ENCODE data around the gene PADI1. TPM values are rescaled to one million over a fixed set of nuclear protein-coding genes. Genes with fewer than 3 reads are reported as not detected.

Gene PADI1
- polyA plus RNA-seq, 3 donors: 0.06 to 0.22 (median 0.08) TPM

DNA sequence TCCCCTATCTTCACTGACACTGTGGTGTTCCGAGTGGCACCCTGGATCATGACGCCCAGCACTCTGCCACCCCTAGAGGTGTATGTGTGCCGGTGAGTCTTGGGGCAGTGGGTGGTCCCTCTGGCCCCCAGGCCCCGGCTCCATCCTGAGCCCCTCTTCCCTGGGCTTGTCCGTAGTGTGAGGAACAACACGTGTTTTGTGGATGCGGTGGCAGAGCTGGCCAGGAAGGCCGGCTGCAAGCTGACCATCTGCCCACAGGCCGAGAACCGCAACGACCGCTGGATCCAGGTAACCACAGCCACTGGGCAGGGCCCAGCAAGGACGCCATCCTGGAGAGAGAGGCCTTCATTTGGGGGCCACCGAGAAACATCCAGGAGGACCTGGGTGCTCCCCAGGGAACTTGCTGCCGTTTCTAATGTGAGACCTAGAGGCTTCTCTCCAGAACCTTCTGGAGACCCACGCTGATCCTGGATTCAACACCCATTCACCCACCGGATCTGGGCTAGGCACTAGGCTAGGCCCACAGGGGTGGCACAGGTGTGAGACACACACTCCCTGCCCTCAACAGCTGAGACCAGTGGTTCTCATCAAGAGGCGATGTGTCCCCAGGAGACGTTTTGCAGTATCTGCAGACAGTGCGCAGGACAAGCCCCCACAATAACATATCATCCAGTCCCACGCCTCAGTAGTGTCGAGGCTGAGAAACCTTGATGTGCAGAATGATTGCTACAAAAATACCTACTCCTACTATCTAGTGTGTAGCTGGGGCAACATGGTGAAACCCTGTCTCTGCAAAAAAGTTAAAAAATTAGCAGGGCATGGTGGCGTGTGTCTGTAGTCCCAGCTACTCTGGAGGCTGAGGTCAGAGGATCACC lies 66.2 kb downstream of the PADI1 start:
- no peak for DNase-seq

DNA sequence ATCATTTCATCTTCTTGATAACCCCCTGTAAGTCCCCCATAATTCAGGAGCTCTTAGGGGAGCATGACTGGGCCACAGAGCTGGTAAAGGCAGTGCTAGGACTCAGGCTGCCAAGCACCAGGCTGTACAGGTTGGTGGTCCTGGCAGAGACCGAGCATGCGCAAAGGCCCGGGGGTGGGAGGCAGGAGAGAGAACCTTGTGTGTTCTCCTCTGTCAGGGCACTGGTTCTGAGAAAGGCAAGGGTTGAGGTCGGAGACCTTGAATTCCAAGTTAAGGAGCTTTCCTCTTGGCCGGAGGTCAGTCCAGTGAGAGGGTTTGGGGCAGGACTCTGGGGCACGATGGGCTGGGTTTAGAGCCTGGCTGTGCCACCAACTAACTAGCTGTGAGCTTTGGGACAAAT lies 67.1 kb downstream of the PADI1 start:
- no peak for DNase-seq

DNA sequence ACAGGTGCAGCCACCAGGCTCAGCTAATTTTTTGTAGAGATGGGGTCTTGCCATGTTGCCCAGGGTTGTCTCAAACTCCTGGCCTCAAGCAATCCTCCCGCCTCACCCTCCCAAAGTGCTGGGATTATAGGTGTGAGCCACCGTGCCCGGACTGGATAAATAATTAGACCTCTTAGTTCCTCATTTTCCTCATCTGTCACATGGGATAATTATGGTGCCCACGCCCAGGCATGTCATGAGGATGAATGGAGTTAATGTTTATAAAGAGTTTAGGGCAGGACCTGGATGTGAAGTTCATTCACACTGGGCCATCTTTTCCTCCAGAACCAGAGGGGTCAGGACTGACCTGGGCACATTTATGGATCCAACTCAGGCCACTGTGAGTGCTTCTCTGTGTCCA lies 67.7 kb downstream of the PADI1 start:
- DNase-seq: no peak

DNA sequence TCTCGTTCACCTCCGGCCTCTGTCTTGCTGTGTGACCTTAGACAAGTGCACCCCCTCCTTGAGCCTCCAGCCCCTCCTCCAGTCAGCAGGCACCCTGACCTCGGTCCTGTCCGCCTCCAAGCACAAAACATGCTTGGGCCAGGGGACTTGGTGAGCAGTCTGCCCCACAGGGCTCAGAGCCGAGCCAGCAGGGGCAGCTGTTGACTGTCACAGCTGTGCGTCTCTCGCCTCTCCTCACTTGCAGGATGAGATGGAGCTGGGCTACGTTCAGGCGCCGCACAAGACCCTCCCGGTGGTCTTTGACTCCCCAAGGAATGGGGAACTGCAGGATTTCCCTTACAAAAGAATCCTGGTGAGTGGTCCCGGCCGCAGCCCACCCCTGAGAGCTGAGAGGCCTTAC lies 68.2 kb downstream of the PADI1 start:
- DNase-seq: no peak

DNA sequence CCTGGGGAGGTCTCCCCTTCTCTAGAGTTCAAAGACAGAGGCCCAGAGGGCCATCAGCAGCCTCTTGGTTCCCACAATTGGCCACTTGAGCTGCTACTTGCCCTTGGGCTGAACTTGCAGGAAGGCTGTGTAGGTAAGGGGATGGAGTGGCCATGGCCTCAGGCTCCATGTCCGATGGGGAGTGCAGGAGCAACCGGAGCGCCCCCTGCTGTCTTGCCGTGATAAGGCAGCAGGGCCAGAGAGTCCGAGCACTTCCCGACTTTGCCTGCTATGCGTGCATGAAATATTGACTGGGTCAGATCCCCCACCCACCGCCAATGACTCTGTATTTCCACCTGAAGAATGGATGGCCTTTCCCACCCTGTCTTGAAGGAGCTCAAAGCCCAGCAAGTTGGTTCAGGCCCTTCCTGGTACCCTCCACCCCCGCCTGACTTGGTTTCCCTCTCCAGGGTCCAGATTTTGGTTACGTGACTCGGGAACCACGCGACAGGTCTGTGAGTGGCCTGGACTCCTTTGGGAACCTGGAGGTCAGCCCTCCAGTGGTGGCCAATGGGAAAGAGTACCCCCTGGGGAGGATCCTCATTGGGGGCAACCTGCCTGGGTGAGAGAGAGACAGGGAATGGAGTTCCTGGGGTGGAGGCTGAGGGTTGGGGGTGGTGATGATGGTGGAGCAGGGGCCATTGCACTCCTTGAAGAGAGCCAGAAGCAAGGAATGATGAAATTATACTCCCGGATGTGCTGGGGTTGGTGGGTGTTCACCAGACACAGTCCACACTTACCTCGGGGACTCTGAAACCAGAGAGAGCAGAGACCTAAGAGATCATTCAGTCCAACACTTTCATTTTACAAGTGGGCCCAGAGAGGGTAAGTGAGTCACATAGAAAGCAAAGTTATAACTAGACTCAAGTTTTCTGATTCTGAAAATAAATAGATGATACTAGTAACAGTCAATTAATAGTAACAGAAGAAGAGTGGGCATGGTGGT lies 69.5 kb downstream of the PADI1 start:
- DNase-seq: no peak

DNA sequence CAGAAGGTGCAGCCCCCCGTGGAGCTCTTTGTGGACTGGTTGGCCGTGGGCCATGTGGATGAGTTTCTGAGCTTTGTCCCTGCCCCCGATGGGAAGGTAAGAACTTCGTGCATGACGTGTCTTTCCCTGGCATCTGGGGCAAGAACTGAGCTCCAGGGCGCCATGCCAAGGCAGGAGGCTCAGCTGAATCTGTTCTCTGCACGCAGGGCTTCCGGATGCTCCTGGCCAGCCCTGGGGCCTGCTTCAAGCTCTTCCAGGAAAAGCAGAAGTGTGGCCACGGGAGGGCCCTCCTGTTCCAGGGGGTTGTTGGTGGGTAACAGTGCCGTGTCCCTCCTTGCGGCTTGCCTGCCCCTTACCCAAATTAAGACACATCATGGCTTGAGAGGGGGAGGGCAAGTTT lies 71.6 kb downstream of the PADI1 start:
- no peak for DNase-seq

DNA sequence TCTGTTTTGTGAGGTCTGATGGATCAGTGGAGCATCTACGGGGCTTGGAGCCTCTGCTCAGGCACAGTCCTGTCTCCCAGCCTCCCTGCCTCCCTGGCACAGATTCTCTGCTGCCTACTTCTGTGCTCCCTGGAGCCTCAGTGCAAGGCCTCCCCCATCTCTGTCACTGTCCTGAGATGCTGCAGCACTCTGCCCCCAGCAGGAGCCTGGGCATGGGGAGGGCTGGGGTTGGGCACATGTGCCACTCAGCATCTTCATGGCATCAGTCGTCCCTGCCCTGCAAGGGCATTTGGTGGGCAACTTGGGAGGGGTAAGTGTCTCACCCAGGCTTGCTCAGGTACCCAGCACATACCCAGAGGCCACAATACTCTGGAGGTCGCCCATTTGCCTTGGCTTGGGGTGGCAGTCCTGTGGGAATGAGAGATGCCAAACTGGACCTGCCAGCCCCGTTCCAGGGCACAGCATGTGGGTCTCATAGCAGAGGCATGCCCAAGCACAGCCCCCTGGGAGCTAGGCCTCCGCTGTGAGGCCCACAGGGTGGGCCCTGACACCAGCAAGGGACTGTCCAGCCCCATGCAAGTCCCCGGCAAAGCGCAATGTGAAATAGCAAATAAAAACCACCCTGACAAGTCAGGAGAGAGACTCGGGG lies 72.7 kb downstream of the PADI1 start:
- DNase-seq: no peak

DNA sequence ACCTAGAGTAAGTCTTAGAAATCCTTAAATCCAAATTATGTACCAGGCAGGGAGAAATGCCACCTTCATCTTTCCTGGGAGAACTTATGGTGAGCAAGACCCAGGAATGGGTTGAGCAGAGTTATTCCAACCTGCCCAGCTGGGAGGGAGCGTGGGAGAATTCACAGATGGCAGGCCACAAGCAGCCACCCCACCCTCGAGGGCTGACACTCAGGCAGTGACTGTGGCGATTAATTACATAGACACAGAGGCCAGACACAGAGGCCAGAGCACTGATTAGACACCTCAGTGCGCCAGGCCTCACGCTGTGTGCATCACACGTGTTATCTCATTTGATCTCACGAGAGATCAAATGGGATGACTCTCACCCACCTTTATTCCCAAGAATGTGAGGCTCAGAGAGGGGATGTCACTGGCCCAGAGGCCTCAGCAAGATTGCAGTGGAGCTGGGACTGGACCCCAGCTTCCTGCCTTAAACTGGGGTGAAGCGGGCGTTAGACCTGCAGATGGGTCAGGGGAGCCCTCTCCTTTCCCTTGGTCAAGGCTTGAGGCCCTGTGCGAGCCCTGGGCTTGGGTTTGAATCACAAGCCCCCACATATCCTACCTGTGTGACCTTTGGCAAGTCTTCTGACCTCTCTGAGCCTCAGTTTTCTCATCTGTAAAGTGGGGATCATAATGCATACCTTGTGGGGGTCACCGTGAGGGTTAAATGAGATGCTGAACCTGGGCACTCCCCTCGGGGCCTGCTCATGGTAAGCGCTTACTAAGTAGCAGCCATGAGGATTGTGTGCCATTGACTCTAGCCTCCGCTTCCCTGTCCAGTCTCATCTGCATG lies 74.3 kb downstream of the PADI1 start:
- no peak for DNase-seq

DNA sequence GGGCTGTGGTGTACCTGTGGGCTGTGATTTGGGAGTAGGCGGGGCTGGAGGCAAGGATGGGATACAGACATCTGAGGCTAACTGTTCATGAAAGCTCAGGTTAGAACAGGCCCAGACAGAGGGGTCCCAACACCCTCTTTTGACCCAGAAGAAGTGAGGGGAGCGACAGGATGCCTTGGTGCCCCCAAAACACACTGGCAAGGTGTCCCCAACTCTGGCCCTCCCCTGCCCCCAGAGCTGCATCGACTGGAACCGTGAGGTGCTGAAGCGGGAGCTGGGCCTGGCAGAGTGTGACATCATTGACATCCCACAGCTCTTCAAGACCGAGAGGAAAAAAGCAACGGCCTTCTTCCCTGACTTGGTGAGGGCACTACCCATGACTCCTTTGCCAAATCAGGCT lies 75.5 kb downstream of the PADI1 start:
- no peak for DNase-seq

DNA sequence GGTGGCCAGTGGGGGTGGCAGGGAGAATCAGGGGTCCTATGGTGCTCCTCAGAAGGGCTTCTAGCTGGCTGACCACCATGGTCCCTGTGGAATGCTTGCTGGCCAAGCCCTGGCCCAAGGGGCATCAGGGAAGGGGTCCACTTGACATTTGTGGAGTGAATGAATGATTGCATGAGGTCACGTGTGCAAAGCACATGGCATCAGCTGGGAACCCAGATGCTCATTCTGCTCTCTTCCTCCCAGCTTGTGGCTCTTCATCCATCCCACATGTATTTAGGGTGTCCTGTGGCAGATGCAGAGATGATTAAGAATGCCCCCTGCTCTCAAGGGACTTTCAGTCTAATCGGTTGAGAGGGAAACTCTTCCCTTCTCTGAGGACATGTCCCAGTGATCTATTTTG lies 76.0 kb downstream of the PADI1 start:
- no peak for DNase-seq

DNA sequence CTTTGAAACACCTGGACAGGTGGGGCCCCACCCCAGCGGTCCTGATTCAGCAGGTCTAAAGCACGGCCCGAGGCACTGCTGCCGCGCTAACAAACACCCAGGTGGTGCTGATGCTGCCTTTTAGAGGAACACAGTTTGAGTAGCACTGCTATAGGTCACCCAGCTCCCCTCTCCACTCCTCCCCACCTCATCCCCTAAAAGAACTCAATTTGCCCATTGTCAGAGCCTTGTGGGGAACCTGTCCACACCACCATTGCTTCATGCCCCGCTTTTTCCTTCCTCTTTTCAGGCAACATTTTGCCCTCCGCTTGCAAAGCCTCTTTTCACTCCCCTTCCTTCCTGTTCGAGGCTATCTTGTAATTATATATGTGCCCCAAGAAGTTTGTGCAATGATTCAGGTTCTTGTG lies 76.8 kb downstream of the PADI1 start:
- no peak for DNase-seq

DNA sequence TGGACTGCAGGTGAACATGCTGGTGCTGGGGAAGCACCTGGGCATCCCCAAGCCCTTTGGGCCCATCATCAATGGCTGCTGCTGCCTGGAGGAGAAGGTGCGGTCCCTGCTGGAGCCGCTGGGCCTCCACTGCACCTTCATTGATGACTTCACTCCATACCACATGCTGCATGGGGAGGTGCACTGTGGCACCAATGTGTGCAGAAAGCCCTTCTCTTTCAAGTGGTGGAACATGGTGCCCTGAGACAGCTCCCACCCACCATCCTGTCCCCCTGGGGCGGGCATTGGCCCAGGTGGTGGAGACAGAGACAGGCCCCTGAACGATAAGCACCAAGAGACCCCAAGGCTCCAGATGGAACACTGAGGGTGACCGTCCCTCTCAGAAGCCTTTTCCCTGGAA lies 77.9 kb downstream of the PADI1 start:
- DNase-seq: no peak

DNA sequence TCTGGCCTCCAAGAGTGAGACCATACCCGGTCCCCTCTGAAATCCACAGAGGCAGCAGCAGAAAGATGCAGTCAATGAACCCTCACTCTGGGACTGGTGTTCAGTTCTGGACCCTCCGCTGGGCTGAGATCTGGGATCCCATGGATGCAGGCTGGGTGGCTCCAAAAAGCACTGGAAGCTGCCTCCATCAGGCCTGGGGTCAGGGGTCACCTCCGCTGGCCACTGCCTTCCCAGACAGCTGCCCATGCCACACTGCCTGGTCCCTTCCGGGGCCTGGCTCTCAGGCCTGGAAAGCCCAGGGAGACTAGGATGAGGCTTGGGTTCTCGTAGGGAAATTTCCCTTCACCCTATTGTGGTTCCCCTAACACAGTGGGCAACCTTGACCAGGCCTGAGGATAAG lies 81.7 kb downstream of the PADI1 start:
- no peak for DNase-seq

DNA sequence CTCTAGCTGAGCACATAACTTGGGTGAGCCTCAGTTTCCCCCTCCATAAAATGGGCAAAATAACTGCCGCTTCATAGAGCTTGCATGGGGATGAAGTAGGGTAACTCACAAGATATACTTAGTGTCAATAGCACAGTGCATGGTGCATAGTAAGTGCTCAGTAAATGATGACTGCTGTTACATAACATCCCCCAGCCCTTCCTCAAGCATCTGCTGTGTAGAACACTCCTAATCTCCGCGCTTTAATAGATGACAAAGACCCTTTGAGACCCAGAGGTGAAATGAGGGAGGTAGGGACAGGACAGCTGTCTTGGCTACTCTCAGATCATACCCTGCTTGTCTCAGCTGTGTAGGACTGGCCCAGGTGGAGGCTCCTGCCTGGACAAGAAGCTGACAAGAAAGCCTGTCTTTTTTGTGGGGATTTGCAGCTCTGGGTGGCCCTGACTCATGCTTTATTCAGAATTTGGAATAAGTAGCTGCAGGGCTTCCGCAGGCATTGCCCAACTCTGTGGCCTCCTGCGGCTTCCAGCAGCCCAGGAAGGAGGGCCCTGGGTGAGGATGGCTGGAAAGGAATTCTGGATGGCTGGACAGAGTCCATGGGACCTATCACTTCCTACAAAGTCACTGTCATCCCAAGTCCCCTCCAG lies 82.3 kb downstream of the PADI1 start:
- DNase-seq: no peak

DNA sequence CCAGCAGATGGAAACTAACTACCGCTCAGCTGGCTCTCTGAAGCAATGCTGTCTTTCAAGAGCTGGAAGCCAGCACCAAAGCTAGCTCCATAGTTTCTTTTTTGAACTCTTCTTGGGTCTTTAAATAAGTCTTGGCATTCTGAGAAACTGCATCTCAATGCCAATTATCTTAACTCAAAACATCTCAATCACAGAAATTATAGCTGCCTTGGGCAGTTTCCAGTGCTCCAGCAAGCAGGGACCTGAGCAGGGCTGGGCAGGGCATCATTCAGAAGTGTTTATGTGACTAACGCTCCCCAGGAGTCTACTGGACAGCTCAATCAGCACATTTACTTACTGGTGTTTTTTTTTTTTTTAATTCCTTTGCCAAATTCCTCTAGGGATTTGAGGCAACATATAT lies 84.8 kb downstream of the PADI1 start:
- DNase-seq: no peak

DNA sequence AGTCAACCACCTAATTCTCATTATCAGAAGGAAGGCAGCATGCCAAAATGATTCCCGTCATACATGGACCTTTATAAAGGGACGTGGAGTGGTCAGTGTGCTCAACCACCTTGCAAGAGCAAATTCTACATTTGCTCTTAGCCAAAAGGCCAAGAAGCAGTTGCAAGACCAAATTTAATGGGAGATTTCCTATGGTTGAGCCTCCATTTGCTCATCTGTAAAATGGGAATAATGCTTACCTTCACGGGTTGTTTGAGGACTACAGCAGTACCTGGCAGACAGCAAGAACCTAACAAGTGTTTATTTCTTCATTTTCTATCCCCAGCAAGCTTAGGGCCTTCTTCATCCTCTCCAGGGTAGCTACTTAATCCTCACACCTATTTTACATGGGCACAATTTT lies 85.6 kb downstream of the PADI1 start:
- no peak for DNase-seq

DNA sequence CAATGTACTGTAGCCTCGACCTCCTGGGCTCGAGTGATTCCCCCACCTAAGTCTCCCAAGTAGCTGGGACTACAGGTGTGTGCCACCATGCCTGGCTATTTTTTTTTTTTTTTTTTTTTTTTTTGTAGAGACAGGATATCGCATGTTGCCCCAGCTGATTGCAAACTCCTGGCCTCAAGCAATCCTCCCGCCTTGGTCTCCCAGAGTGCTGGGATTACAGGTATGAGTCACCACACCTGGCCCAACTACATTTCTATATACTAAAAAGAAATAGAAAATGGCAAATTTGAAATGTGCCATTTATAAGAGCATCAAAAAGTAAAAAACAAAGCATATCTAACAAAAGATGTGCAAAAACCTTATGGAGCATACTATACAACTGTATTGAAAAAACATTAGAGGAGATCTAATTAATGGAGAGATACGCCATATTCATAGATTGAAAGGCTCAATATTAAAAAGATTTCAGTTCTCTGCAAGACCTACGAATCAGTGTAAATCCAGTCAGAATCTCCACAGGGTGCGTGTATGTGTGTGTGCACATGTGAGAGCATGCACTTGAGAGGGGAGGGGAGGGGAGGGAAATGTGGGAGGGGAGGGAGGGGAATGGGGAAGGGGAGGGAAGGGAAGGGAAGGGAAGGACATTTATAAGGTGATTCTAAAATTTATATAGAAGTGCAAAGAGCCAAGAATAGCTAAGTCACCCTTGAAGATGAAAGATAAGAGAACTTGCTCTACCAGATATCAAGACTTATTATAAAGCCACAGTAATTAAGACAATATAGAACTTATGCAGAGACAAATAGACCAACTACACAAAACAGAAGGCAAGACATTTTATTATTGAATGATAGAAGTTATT lies 87.6 kb downstream of the PADI1 start:
- DNase-seq: no peak

DNA sequence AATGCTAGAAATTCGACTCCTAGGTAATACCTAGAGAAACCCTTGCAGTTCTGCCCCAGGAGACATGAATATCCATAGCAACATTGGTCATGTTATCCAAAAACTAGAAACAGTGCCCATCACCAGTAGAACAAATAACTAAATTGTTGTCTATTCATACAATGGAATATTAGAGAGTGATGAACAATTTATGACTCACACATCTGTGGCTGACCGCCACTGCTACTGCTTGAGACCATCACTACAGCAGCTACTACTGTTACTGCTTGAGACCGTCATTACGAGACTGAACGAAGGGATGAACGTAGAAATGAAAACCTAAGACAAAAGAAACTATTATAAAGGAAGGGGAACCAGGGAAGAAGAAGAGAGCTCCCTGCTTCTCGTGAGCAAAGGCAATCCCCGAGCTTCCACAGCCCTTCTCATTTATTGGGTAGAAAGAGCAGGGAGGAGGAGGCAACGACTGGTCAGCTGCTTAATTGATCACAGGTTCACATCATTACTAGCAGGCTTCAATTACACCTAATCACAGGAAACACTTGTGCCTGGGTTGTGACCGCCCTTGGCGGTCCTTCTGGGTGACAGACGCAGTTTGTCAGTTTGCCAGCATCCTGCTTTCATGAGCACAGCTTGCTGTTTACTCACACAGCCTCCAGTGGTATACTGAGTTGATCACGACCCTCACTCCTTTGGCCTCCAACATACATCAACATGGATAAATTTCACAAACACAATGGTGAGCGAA lies 88.9 kb downstream of the PADI1 start:
- DNase-seq: no peak

DNA sequence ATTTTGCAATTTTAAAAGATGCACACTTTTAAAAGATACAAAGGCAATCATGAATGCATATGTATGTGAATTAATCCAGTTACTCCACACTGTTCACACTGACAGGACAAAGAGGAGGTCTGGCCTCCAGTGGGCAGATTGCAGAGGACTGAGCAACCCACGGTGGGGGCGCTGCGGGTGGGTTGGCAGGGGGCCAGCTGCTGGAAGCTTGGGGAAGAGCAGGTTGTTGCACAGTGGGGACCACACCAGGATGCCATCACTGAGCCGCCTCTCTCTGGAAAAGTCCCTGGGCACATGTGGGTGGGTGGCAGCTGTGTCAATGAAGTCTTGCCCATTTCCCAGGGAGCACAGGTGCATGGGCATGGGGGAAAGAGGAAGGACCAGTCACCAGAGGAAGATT lies 90.4 kb downstream of the PADI1 start:
- no peak for DNase-seq

Measured in renal pelvis (tissue), 4 donors.